GM21526 (cell line): ENCODE results near the gene DRD4.
"Not testable (repeated sequence)": the region's sequence is repeated elsewhere in the genome, so short reads cannot be mapped to it uniquely, and the experiment has no call there.

Source experiments
- ATAC-seq: cut with Tn5 transposase; IDR thresholded peaks from one replicate; pipeline ENCODE4 v1.9.1; 2021; ENCODE audit warnings: moderate library complexity; ENCODE audit not compliant: unreplicated experiment, low FRiP score

Gene DRD4

GRCh38 chr11:641806-642370 lies 4.8 kb downstream of the DRD4 start:
- ATAC-seq = no peak

- ATAC-seq = no peak
Observed at GRCh38 chr11:643366-643765, 6.3 kb downstream of the DRD4 start.

GRCh38 chr11:643849-644738 lies 7.0 kb downstream of the DRD4 start:
- no peak for ATAC-seq

DNA sequence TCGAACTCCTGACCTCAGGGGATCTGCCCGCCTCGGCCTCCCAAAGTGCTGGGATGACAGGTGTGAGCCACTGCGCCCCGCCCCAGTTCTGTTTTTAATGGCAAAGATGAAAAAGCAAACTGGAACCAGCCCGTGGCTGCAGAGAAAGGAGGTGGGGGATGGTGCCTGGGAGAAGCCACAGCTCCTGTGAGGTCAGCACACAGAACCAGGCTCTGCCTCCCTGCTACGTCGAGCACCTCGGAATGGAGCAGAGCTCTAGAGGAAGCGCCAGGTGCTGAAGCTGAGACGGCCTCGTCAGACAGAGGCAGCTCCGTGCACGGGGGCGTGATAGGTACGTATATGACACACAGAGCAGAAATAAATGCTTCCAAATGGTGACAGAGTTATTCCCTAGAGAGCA lies 8.5 kb downstream of the DRD4 start:
- ATAC-seq = no peak

GRCh38 chr11:646214-646613 lies 9.1 kb downstream of the DRD4 start:
- ATAC-seq = no peak

- not testable (repeated sequence) for ATAC-seq
Observed at GRCh38 chr11:647672-648158, 10.6 kb downstream of the DRD4 start.

- no peak for ATAC-seq
Observed at GRCh38 chr11:650482-650881, 13.4 kb downstream of the DRD4 start.

GRCh38 chr11:653136-653535 lies 16.1 kb downstream of the DRD4 start:
- not testable (repeated sequence) for ATAC-seq

GRCh38 chr11:653837-654236 lies 16.8 kb downstream of the DRD4 start:
- no peak for ATAC-seq

DNA sequence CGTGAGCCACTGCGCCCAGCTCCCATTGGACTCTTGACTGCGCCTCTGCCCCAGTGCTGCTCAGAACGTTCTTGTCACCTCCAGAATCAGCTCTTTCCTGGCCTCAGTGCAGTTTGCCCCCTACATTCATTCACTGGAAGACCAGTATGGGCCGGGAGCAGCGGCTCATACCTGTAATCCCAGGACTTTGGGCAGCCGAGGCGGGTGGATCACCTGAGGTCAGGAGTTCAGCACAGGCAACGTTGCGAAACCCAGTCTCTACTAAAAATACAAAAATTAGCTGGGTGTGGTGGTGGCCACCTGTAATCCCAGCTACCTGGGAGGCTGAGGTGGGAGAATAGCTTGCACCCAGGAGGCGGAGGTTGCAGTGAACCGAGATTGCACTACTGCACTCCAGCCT lies 17.4 kb downstream of the DRD4 start:
- ATAC-seq = not testable (repeated sequence)

- no peak for ATAC-seq
Observed at GRCh38 chr11:655036-655726, 18.1 kb downstream of the DRD4 start.

GRCh38 chr11:656426-656825 lies 19.4 kb downstream of the DRD4 start:
- no peak for ATAC-seq

DNA sequence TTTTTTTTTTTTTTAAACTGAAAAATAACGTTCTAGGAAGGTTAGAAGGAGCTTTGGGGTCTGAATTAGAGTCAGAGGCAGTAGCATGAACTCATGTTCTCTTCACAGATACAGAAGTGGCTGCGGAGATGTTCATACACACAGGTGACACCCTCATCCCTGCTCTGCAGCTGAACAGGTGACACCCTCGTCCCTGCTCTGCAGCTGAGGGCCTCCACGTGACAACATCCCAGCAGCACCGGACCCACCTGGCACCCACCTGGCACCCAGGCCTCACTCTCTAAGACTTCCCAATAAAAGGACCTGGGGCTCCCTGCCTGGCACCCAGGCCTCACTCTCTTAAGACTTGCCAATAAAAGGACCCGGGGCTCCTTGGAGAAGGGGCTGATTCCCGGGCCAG lies 19.8 kb downstream of the DRD4 start:
- no peak for ATAC-seq

DNA sequence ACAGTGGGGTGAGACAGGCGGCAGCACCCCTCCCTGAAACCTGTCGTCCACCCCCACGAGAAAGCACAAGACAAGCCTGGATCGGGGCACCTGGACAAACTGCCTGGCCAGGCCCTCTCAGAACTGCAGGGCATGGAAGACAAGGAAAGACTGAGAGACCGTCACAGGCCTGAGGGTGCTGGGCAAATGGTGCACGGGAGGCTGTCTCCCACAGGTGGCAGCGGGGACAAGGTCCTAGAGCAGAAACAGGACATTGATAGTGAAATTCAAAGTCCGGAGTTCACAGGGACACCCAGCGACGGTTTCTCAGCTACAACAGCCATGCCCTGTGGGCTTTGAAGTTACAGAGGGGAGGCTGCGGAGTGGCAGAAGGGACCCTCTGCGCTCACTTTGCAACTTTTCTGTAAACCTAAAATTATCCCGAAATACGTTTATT lies 20.6 kb downstream of the DRD4 start:
- ATAC-seq = no peak

DNA sequence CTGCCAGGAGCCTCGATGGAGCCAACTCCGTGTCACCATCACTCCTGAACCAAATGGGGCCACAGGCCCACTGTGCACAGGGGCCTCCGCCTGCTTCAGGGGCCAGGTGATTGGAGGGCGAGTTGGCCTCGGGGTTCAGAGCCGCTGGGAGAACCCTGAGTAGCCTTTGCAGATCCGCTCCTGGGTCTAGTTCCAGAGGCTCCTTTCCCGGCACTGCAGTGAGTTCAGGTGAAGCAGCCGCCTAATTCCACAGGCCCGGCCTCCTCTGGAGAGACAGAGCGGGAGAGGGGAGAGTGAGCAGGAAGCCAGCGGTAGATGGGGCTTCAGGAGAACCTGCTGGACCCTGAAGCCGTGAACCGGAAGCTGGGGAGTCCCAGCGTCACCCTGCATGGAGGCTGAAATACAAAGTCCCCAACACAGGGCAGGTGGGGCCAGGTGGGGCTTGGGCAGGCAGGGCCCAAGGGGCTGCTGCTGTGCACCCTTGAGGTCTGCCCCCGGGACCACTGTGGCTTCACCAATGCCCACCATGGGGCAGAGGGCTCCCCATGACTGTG lies 22.5 kb downstream of the DRD4 start:
- no peak for ATAC-seq

DNA sequence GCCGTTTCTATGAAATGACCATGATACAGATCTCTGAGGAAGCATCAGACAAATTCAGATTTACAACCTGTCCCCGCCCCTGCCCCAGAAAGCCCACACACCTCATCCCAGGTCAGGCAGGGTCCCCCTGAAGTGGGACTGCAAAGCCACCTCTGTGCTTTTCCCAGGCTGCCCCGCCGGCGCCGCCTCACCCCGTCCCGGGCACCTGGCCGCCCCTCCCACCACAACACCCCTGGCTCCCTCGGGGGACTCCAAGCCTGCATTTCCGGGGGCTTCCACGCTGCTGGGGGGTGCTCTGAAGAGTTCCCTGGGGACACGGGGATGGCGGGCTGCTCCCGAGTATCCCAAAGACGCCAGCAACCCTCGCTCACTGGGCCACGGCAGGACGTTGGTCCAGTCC lies 23.2 kb downstream of the DRD4 start:
- ATAC-seq = no peak

GRCh38 chr11:660681-661444 lies 23.8 kb downstream of the DRD4 start:
- ATAC-seq = no peak

- ATAC-seq = no peak
Observed at GRCh38 chr11:662689-663274, 25.7 kb downstream of the DRD4 start.

DNA sequence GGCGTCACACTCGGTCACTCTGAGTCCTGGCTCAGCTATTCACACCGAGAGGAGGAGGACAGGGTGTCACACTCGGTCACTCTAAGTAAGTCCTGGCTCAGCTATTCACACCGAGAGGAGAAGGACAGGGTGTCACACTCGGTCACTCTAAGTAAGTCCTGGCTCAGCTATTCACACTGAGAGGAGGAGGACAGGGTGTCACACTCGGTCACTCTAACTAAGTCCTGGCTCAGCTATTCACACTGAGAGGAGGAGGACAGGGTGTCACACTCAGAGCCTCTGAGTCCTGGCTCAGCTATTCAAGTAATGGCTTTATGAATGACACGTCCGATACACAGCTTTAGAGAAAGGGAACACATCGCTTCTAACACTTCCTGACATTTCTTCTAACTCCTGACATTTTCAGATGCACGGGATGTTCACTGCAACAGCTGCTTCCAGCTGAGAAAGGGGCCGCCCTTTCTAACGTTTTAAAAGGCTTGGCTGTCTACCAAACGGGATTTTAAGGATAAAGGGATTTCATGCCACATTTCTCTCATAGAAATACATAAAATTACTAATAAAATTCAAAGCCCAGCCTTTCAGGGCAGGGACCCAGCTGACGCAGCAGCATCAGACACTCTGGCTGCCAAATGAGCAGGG lies 28.1 kb downstream of the DRD4 start:
- no peak for ATAC-seq
